Lung (tissue), 12 donors: ENCODE results near the gene SLC38A5. TPM values are rescaled to one million over a fixed set of nuclear protein-coding genes. Genes with fewer than 3 reads are reported as not detected.

ENCODE experiments used
- ATAC-seq: fragments of 200-7000 bp; cut with Tn5 transposase; one replicate; pipeline ENCODE4 v1.9.1; 2020; ENCODE audit warnings: moderate number of reproducible peaks; ENCODE audit not compliant: insufficient read depth, low FRiP score
- DNase-seq, 3 donors: peaks; one replicate each; pipeline ENCODE4 v3.0.0-alpha.2; 2013 to 2017
- H3K27ac ChIP-seq, 2 donors: one replicate each; pipeline ENCODE4 v1.5.1; 2013; ENCODE audit warnings: mild to moderate bottlenecking in 2 of 2, moderate library complexity in 2 of 2, control low read depth in 1 of 2, inconsistent platforms in 1 of 2, low read depth in 1 of 2, low read length in 1 of 2
- H3K27me3 ChIP-seq, 3 donors: one replicate each; pipeline ENCODE4 v1.5.1; 2013; ENCODE audit warnings: low read length in 2 of 3; ENCODE audit not compliant: control insufficient read depth in 3 of 3, insufficient read depth in 3 of 3
- H3K36me3 ChIP-seq, 4 donors: one replicate each; pipeline ENCODE4 v1.5.1; 2013; ENCODE audit warnings: low read length in 4 of 4, mild to moderate bottlenecking in 1 of 4, moderate library complexity in 1 of 4; ENCODE audit not compliant: control insufficient read depth in 4 of 4, insufficient read depth in 4 of 4
- H3K4me1 ChIP-seq, 5 donors: one replicate each; pipeline ENCODE4 v1.5.1; 2013; ENCODE audit warnings: low read length in 5 of 5, mild to moderate bottlenecking in 2 of 5, moderate library complexity in 1 of 5; ENCODE audit not compliant: control insufficient read depth in 5 of 5, insufficient read depth in 5 of 5
- H3K4me3 ChIP-seq: one replicate; pipeline ENCODE4 v1.5.1; 2013; ENCODE audit warnings: mild to moderate bottlenecking, control low read depth, moderate library complexity
- H3K9ac ChIP-seq, 2 donors: one replicate each; pipeline ENCODE4 v1.5.1; 2013; ENCODE audit warnings: low read length in 2 of 2, control low read depth in 1 of 2; ENCODE audit not compliant: insufficient read depth in 1 of 2
- H3K9me3 ChIP-seq, 4 donors: one replicate each; pipeline ENCODE4 v1.5.1; 2013; ENCODE audit warnings: low read length in 3 of 4, mild to moderate bottlenecking in 1 of 4, moderate library complexity in 1 of 4; ENCODE audit not compliant: control insufficient read depth in 4 of 4, insufficient read depth in 3 of 4
- CTCF ChIP-seq: IDR thresholded peaks from 2 replicates; pipeline ENCODE4 v1.5.1; 2012; ENCODE audit warnings: mild to moderate bottlenecking; ENCODE audit errors: control extremely low read depth, extremely low read depth
- WGBS, 2 donors: extraction: QIAGEN DNeasy Blood & Tissue Kit; methylation state at CpG; one replicate each; pipeline ENCODE4 v1.1.7; 2013; 5-methylcytosine and 5-hydroxymethylcytosine counted together
- polyA plus RNA-seq, 2 donors: library from polyadenylated mRNA; stranded (reverse); fragments of 200-250 nt; gene quantifications; one replicate each; pipeline ENCODE4 v1.2.1, GENCODE V29; 2013
- total RNA-seq, 2 donors: library from RNA; depleted of rRNA in 1 of 2; stranded (reverse); fragments of >200 nt in 1 of 2; gene quantifications; one replicate each; pipeline ENCODE4 v1.2.1, GENCODE V29; 2014 to 2021
- donor health status: control.
- donor health status: control.
- donor health status: Bipolar disorder and iron deficiency.
- donor health status: healthy.
- donor health status: DM: yes; HTN: yes; CAD: no.

Gene SLC38A5
- total and polyA plus RNA-seq, 4 donors = 15.2 to 80.9 (median 48.0) TPM

DNA sequence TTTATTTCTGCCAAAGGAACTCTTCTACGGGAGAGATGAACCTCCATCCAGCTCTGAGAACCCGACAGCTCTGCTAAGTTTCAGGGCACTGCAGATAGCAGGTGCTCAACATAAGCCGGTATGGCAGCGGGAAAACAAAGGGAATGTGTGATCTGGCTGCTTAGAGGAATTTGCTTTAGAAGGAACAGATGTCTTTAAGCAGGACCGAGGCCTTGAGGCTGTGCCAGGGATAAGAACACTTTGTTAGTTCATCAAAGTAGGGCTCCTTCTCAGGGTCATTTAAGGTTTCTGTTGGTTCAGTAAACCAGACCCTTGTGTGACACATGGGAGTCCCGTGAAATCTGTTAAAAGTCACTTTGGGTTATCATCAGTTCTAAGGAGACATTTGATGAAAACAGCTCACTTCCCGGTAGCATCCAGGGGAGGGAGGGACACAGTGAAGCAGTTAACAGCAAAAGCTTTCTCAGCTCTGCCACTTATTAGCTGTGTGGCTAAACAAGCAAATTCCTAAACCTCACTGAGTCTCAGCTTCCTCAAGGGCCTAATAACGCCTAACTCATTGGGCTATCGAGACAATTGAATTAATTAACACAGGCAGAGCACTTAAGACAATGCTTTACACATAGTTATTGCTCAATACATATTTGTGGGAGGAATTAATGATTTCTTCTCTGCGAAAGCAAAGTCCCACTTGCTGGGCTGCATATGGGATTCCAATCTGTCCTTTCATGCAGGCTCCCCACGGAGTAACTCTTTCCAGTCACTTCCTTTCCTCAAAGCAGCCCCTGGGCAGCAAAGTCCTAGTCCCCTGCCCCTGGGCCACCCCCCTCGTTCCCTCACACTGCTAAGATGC lies 3.0 kb upstream of the SLC38A5 start:
- TF ChIP-seq CTCF = no peak
- no peaks in the 10 kb centered on the region for H3K36me3 ChIP-seq
- no peak overlapping the region for H3K9ac ChIP-seq
- WGBS, 2 donors = 64 to 73% methylated on average over 11 to 12 of the region's 12 CpGs
- no peaks in the 10 kb centered on the region for H3K27me3 ChIP-seq
- ATAC-seq (no peak), DNase-seq (no peak)
- H3K9me3 ChIP-seq = peaks cover 0 to 7% (median 2%) of the 10 kb centered on the region in 4 donors
- H3K27ac ChIP-seq = no peak overlapping the region
- peaks cover 0 to 5% (median 0%) of the 10 kb centered on the region in 5 donors for H3K4me1 ChIP-seq
- H3K4me3 ChIP-seq = no peak overlapping the region

DNA sequence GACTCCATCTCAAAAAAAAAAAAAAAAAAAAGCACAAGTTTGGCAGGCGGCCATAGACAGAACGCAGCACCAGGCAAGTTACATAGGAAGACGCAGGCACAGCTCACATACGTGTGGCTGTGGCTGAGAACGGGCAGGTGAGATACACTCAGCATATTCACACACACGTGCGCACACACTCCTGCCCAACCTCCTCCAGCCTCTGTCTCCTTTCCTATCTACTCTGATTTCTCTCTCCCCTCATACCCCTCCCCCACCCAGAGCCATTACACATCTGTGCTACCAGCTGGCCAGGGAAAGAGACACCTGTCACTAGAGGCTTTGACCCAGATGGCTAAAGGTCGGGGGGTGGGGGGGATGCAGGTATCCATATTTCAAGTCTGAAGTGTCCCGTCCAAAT lies 2.2 kb upstream of the SLC38A5 start:
- DNase-seq (no peak), ATAC-seq (no peak)
- no peaks in the 10 kb centered on the region for H3K27me3 ChIP-seq
- H3K27ac ChIP-seq = no peak overlapping the region
- peaks cover 0 to 5% (median 0%) of the 10 kb centered on the region in 5 donors for H3K4me1 ChIP-seq
- 73 to 91% methylated on average over 5 to 9 of the region's 9 CpGs for WGBS, 2 donors
- peaks cover 0 to 7% (median 0%) of the 10 kb centered on the region in 4 donors for H3K9me3 ChIP-seq
- H3K36me3 ChIP-seq = no peaks in the 10 kb centered on the region
- no peak for TF ChIP-seq CTCF
- H3K9ac ChIP-seq = no peak overlapping the region
- H3K4me3 ChIP-seq = no peak overlapping the region

DNA sequence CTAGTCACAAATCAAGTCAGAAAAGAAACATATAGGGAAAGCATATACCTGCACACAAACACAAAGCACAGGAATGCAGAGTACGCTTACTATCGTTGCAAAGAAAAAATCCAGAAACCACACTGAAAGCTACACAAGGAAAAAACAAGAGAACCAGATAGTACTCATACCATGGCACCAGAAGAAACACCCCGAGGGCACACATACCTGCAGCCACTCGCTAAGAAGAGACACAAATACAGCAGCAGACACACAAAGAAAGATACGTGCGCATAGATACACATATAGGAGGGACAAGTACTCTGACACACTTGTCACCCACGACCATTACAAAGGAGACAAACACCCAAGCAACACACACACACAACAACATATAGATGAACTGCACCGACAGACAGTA lies 1.4 kb upstream of the SLC38A5 start:
- H3K9me3 ChIP-seq = peaks cover 0 to 10% (median 0%) of the 10 kb centered on the region in 4 donors
- no peak overlapping the region for H3K4me3 ChIP-seq
- ATAC-seq = no peak
- WGBS, 2 donors = 83 to 100% methylated on average over 5 to 8 of the region's 8 CpGs
- no peak overlapping the region for H3K9ac ChIP-seq
- H3K27me3 ChIP-seq = no peaks in the 10 kb centered on the region
- no peak overlapping the region for H3K27ac ChIP-seq
- peaks cover 0 to 6% (median 0%) of the 10 kb centered on the region in 5 donors for H3K4me1 ChIP-seq
- no peak for DNase-seq
- no peaks in the 10 kb centered on the region for H3K36me3 ChIP-seq
- no peak for TF ChIP-seq CTCF
